NCI-H748 (cell line): ENCODE results near the gene DIDO1.

Source experiments
- DNase-seq: peaks from one replicate; lab custom pipeline; 2025; ENCODE audit not compliant: unreplicated experiment; lab: John Stamatoyannopoulos, UW

DIDO1 gene

DNA sequence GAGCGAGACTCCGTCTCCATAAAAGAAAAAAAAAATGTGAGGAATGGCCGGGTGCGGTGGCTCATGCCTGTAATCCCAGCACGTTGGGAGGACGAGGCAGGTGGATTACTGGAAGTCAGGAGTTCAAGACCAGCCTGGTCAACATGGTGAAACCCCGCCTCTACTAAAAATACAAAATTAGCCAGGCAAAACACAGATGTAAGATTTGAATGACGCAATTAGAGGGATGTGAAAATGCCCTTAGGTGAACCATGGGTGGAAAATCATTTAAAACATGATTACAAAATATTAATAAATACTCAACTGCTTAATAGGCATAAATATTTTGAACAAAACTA lies 88.5 kb downstream of the DIDO1 start:
- no peak for DNase-seq

DNA sequence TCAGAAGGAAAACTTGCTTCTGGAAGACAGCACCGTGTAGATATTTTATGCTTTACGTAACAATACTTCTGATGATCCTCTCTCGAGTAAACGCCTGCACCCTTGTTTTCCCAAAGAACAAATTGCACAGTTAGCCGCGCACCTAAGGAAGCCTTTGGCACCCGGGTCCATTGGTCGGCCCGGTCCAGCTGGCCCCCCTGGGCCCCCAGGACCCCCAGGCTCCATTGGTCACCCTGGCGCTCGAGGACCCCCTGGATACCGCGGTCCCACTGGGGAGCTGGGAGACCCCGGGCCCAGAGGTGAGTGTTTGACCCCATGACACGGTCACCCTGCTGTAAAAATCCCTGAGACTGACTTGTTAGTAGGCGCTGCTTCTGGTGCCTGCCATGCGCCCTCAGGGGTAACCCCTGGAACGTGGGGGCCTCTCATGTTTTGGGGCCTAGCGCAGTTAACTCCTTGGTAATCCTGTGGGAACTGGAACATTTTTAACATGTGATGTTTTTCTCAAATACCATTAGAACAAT lies 89.3 kb downstream of the DIDO1 start:
- DNase-seq, result no peak

DNA sequence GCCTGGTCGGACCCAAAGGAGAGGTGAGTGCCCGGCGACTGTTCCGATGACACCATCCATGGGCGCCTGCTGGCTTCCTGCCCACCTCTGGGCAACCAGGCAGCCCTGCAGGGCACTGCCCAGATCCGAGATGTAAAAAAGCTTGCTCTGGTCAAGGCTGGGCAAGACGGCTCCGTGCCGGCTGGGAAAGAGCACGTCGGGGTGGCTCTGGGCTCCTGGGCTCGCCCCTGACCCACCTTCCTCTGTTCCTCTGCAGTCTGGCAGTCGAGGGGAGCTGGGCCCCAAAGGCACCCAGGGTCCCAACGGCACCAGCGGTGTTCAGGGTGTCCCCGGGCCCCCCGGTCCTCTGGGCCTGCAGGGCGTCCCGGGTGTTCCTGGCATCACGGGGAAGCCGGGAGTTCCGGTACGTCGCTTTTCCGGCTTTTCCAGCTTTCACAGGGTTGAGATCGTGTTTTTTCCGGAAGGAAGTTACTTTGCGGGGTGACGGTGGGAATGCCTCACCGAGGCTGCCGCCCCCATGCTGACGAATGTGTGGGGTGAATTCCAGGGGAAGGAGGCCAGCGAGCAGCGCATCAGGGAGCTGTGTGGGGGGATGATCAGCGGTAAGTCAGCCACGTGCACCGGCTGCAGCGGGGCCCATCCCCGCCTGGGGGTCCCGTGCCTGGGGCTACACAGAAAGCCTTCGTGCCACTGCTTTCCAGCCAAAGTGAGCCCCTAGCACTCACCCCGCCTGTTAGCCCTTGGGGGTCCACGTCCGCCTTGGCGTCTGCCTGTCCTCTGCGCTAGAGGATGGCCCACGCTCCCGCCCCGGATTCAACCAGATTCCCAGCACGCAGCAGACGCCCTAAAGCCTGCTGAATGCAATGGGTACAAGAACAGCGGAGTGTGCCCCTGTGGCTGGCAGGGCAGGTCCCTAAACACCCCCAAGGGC lies 90.1 kb downstream of the DIDO1 start:
- no peak for DNase-seq

DNA sequence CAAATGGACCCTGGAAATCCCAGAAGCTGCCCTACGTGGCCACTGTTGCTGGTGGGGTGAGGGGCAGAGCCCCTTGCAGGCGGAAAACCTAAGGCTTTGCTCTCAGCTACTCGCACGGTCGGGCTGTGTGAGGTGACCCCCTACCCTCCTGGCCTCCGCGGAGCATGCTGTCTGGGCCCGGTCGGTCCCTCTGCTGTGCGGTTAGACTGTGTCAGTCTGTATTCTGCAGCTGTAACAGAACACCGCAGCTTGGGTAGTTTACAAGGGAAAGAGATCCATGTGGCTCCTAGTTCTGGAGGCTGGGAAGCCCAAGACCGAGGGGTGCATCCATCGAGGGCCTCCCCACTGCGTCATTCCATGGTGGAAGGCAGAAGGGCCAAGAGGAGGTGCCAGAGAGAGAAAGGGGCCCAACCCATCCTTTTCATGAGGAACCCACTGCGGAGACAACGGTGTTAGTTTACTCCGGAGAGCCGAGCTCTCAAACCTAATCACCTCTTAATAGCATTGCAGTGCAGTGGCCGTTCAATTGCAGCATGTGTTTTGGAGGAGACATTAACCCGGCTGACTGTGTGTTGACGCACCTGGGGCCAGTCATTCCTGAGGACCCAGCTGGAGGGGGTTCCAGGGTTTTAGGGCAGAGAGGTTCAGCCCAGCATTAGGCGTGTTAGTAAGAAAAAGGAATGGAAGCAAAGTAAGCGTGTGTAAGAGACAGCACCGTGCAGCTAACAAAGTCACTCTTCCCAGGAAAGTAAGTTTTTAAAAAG lies 91.2 kb downstream of the DIDO1 start:
- DNase-seq, result no peak

DNA sequence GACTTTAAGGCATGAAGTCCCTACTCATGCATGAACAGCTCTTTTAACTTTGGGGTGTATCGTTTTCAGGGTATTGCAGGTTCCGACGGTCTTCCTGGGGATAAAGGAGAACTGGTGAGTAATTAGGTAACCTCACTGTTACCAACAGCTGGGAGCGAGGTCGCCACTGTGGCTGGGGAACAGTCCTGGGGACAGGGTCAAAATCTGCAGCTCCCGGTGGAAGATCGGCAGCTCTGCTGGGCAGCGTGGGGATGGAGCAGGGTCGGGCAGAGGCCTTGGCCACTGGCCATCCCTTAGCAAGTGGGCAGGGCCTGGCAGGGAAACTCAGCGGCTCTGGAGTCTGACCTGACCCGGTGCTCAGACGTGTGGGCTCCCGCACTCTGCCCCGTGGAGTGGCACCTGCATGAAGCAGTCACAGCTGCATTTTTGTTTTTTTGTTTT lies 93.3 kb downstream of the DIDO1 start:
- no peak for DNase-seq

DNA sequence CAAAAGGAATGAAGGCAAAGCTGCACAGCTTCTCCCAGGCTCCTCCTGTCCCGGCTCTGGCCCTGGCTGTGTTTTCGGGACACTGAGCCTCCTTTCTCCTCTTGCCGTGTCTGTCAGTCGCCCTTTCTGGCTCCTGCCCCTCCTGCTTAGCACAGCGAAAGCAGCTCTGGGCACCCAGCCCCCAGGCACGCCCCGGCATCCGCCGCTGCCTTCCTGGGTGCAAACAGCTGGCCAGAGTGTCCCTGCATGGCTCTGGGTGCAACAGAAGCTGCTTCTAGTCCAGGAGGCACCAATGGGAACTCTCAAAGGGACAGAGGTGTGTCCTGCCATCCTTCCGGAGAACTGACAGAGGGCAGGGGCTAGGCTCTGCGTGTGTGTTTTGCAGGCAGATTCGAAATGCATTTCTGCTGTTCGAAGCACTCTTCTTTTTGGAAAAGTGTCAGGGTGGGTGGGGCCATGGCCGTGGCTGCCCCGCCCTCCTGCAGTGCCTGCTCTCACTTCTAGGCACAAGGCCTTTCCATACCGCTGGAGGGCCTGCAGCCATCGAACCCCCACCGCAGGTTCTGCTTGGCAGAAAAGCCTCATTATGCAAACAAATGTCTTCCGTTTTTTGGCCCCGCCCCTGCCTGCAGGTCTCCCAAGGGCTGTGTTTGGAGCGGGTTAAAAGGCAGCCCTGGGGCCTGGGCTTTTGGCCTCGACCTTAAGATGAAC lies 93.9 kb downstream of the DIDO1 start:
- DNase-seq, result peak; percentile 13

DNA sequence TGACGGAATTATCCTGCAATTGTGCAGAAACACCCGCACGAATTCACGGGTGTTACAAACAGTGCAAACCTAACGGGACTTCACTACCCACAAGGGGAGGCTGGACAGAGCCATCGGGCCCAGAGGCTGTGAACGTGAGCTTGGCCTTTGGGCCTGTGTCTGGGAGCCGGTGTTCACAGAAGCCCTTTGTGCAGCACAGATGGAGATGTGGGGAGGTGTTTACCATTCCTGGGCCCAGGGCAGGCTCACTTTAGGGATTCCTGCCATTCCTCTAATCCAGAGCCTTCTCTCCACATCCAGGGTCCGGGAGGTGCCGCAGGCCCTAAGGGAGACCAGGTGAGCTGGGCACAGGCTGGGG lies 94.5 kb downstream of the DIDO1 start:
- no peak for DNase-seq

DNA sequence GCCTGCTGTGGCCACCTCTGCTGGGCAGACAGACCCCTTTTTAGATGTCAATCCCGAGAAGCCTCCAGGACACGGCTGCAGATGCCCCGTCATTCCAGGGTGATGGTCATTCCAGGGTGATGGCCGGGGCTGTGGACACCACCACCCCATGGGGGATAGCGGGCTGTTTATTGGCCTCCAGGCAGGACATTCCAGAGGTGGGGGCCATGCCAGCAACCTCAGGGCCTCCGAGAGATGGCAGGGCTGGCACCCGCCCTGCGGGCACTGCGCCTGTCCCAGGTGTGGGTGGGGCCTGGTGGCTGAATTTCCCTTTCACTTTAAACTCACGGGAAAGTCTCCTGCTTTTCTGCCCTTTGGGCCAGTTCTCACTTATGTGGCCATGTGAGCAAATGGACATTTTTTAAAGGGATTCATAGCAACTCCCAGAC lies 94.9 kb downstream of the DIDO1 start:
- DNase-seq, result no peak

DNA sequence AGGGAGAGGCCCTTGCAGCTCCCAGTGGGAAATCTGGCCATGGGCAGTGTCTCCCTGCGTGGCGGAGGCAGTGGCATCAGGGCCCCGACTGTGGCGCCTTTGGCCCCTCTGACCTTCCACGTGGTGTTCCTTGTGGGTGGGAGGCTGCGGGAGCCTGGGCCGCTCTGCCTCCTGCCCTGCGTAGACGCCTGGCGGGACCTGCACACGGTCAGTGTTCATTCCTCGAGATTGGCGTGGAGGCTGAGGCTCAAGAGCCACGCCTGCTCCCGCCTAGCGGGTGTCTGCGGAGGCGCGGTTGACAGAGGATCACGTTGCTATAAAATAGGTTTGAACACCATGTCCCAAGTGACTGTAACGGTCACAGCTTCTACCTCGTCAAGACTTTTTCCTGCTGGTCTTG lies 95.5 kb downstream of the DIDO1 start:
- DNase-seq, result peak; percentile 9

DNA sequence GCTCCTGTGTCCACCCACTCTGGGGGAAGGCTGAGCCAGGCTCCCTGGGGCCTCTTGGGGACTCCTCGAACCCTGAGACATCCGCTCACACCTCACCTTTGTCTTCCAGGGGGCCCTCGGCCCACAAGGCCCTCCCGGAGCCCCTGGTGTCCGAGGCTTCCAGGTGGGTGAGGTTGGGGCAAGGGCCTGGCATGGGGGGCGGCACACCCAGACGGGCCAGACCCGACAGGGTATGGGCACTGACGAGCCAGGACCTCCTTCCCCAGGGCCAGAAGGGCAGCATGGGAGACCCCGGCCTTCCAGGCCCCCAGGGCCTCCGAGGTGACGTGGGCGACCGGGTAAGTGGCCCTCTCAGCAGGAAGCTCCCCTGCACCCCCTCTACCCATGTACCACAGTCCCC lies 96.1 kb downstream of the DIDO1 start:
- no peak for DNase-seq

DNA sequence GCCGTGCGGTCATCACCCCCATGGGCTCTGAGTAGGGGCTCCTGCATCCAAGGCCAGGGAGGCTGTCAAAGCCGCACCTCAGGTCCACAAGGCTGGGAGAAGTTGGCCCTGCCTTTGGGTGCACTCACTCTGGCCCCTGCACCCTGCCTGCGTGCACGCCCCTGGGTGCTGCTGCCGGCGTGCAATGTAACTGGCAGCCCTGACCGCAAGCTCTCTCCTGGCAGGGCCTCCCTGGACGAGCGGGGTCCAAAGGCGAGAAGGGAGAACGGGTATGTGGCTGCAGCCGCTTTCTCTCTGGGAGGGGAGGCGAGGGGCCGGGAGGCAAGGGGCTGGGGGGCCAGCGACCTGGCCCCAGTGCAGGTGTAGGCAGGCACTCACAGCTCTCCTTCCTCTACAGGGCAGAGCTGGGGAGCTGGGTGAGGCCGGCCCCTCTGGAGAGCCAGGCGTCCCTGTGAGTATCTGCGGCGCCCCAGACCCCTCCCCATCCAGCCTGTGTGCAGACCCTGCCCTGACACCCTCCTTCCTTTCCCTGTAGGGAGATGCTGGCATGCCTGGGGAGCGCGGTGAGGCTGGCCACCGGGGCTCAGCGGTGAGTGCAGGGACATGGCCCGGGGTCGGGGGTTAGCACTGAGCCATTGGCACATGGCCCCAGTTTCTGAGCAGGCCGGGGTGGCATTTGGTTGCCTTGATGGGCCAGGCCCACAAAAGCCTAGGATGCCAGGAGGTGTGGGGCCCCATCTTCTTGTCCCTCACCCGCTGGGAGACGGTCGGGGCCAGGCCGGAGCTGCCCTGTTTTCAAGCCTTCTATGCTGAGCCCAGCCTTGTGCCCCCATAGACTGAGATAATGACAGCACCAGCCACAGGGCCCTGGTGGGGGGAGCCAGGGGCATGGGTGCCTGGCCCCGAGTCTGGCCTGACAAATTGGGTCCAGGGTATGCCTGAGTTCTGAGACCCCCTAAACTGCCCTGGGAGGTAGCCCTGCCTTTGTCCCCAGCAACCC lies 96.8 kb downstream of the DIDO1 start:
- no peak for DNase-seq

DNA sequence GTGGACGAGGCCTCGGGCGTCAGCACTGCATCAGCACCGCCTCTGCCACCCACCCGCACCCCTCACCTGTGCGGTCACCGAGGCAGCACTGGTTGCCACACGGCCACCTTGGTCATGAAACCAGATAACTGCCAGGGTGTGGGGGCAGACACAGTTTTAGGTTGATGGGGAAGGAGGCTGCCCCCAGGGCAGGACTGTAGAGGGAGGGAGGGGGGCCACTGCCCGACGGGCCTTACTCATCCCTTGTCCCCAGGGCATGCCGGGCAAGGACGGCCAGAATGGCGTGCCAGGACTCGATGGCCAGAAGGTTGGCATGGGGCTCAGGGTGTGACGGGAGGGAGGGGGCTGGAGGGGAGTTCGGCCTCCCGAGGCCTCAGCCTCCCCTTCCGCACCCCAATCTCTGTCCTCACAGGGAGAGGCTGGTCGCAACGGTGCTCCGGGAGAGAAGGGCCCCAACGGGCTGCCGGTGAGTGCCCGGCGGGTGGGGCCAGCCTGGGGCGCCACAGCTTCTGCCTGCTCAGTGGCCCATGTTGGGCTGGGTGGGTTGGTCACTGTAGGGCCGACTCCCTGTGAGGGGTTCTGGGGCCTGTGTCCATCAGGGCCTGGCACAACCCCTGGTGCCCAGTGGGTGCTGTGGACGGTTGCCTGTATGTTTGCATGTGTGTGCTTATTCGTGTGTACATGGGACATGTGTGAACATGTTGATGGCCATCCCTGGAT lies 97.6 kb downstream of the DIDO1 start:
- no peak for DNase-seq

DNA sequence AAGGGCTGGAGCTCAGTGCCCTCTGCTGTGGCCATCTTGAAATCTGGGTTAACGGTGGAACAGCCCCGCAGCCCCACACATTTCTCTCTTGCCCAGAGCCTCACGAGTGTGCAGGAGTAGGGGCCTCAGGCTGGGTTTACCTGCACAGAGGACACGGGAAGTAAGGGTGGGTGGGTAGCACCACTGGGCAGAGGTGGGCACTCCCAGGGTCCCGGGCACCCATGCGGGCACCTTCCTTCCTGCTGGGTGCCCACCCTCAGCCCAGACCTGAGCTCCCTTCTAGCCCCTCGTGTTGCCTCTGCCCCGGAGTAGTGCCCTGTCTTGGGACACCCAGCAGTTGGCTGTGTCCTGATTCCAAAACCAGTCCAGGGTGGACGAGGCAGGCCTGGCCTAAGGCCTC lies 98.3 kb downstream of the DIDO1 start:
- no peak for DNase-seq
